T47D (cell line): ENCODE results near the gene WASHC4.
A peak's percentile ranks its signal among the peaks of the same experiment; 100 is the strongest.
"Not testable (repeated sequence)": the region's sequence is repeated elsewhere in the genome, so short reads cannot be mapped to it uniquely, and the experiment has no call there.

ENCODE experiments used
- DNase-seq, 2 experiments: peaks; one replicate each; pipeline versions ENCODE4 v3.0.0 to v3.0.0-alpha.2; 2011 to 2012; ENCODE audit warnings: low read depth in 1 of 2, low spot score in 1 of 2
- JUND ChIP-seq: IDR thresholded peaks from 2 replicates; pipeline ENCODE4 v1.6.1; 2012; ENCODE audit warnings: low read depth
- in situ Hi-C: cut with HindIII; loops from 2 replicates; pipeline ENCODE4 v1.10.0; 2016; ENCODE audit warnings: low sequenced_read_pairs, low pct_unique_long_range_greater_than_20kb

Gene WASHC4

GRCh38 chr12:105083031-105083430, 24.5 kb upstream of the WASHC4 start:
- DNase-seq, result no peak
- in situ Hi-C loops, result no loop called here
- no peak for TF ChIP-seq JUND

- peak in 1 of 2 experiments; percentile 46 for DNase-seq
- in situ Hi-C loops, result no loop called here
- TF ChIP-seq JUND, result no peak
Measured at GRCh38 chr12:105083551-105084105, 23.9 kb upstream of the WASHC4 start.

- DNase-seq, result peak; percentile 84 to 95
- in situ Hi-C loops, result no loop called here
- TF ChIP-seq JUND, result no peak
Measured at GRCh38 chr12:105084251-105085250, 23.0 kb upstream of the WASHC4 start, which contains the start of gene ALDH1L2. TSS of gene ALDH1L2 (minus strand) at chr12:105084458. CDS start at chr12:105084436, 22 bp downstream.

GRCh38 chr12:105085501-105085900, 22.0 kb upstream of the WASHC4 start:
- DNase-seq, result no peak
- in situ Hi-C loops, result no loop called here
- TF ChIP-seq JUND, result no peak

GRCh38 chr12:105089817-105090216, 17.7 kb upstream of the WASHC4 start:
- in situ Hi-C loops, result no loop called here
- no peak for TF ChIP-seq JUND
- DNase-seq, result no peak

- in situ Hi-C loops, result no loop called here
- peak in 1 of 2 experiments; percentile 20 for DNase-seq
- TF ChIP-seq JUND, result no peak
Measured at GRCh38 chr12:105090361-105090760, 17.2 kb upstream of the WASHC4 start.

GRCh38 chr12:105091476-105092206, 15.9 kb upstream of the WASHC4 start:
- no peak for TF ChIP-seq JUND
- DNase-seq, result peak in 1 of 2 experiments; percentile 17
- in situ Hi-C loops, result no loop called here

GRCh38 chr12:105092336-105092735, 15.2 kb upstream of the WASHC4 start:
- in situ Hi-C loops, result no loop called here
- no peak for TF ChIP-seq JUND
- DNase-seq, result peak; percentile 63 to 95

- DNase-seq, result peak in 1 of 2 experiments; percentile 56
- in situ Hi-C loops, result not testable (repeated sequence)
Measured at GRCh38 chr12:105095338-105095737, 12.2 kb upstream of the WASHC4 start.

- no peak for DNase-seq
- in situ Hi-C loops, result no loop called here
- TF ChIP-seq JUND, result no peak
Measured at GRCh38 chr12:105099356-105099755, 8.2 kb upstream of the WASHC4 start.

GRCh38 chr12:105100207-105100985, 7.1 kb upstream of the WASHC4 start:
- no peak for TF ChIP-seq JUND
- in situ Hi-C loops, result no loop called here
- peak in 1 of 2 experiments; percentile 48 for DNase-seq

- DNase-seq, result no peak
- in situ Hi-C loops, result no loop called here
- TF ChIP-seq JUND, result no peak
Measured at GRCh38 chr12:105100998-105101397, 6.5 kb upstream of the WASHC4 start.
